Heart left ventricle (tissue), 13 donors: ENCODE measurements around the gene TCAF1.

Source experiments
- CTCF ChIP-seq, 12 donors: fragments of 200-600 bp; sonication (generic) in 4 of 12; IDR thresholded peaks; one replicate each; pipeline versions ENCODE4 v1.5.0 to v1.8.0; 2018 to 2022; ENCODE audit warnings: antibody characterized with exemption in 12 of 12, mild to moderate bottlenecking in 5 of 12
- POLR2A ChIP-seq, 2 donors: fragments of 450-650 bp; IDR thresholded peaks; one replicate each; pipeline ENCODE4 v1.6.1; 2017; ENCODE audit warnings: antibody characterized with exemption in 2 of 2, mild to moderate bottlenecking in 2 of 2, moderate library complexity in 2 of 2
- donor health status: ischemic (EF 13 %, LVEDD 7.1; RV severe dilation, severe dysfunction).
- donor health status: DM: no; HTN: yes; CAD: no.
- donor health status: DM: no; HTN: no; CAD: no.
- donor health status: ischemic (EF 25% LVEDD 6.9; RV normal size, moderate dysfunction).
- donor health status: ischemic (EF 25% LVEDD 5.7; RV mildly dilated, moderate dysfunction).
- donor health status: ischemic (EF 35%, LVEDD 5.7; RV mildly dilated, moderate dysfunction).
- donor health status: nonischemic (EF 11% LVEDD 7.7; RV severe dilation, severe dysfunction).
- donor health status: DM: yes; HTN: yes; CAD: no.
- donor health status: PGD.
- donor health status: ischemic (EF 29% LVEDD 5.4; RV normal size, mild dysfunction).
- donor health status: nonischemic (EF 23%, LVEDD 6.1; RV moderate dilation, normal function).

GRCh38 chr7:143896667-143897066 lies 5.3 kb downstream of the TCAF1 start:
- no peak for TF ChIP-seq CTCF (IDR thresholded peaks at IDR 0.05)
- TF ChIP-seq POLR2A (IDR thresholded peaks at IDR 0.05) = no peak
